ENCODE data around the gene ENPP5.

ENPP5 gene

DNA sequence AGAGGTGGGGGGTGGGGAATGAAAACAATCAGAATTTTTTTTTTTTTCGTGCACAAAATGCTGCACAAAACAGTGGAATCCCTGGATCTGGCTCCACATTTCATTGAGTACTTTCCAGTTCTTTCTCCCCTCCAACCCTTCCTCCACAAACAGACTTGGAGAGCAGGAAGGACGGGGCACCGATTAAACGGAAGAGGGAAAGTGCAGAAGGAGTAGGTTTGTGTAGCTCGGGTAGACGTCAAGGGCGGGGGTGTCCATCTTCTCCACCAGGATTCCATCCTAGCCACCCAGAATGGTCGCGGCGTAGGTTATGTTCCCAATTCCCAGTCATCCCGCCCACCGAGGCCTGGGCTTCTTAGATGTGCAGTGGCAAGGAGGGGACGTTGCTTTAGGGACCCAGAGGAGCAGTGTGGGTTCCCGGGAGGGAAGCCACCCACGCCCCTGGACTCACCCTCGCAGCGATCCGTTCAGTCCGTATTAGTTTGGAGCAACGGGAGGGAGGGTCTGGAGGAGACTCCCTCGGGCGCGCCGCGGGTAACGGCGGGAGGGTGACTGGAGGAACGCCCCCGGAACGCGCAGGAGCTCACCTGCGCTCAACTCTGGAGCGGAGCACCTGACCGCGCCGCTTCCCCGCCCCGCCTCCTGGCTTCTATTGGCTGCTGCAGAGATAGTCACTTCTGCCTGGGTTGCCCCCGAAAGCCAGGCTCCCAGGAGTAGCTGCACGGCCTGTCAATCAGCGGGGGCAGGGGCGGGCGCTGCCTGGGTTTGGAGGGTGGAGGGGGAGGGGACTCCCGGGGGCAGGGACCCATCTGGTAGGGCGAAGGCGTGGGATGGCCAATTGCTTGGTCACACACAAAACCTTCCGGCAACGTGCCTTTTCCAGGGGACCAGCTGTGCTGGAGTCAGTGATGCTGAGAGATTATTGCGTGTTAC lies at the start of gene ENPP5:
TSS of gene ENPP5 (minus strand) at position 624 of the 933 bp plus-strand sequence. CDS start 2,718 bp downstream, outside the sequence.
- DNase-seq: peak; percentile 98

DNA sequence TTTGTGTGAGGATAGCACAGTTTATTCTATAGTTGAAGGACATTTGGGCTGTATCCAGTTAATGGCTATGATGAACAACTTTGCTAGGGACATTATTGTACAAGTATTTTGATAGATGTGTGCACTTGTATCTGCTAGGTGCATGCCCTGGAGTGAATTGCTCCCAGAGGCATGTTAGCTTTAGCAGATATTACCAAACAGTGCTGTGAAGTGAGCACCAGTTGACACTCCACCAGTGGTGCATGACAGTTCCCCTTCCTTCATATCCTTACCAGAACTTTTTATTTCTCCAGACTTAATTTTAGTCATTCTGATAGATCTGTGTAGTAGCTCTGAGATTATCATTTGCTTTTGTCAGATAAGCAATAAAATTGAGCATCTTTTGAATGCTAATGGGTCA lies 48.9 kb upstream of the ENPP5 start:
- DNase-seq: no peak

DNA sequence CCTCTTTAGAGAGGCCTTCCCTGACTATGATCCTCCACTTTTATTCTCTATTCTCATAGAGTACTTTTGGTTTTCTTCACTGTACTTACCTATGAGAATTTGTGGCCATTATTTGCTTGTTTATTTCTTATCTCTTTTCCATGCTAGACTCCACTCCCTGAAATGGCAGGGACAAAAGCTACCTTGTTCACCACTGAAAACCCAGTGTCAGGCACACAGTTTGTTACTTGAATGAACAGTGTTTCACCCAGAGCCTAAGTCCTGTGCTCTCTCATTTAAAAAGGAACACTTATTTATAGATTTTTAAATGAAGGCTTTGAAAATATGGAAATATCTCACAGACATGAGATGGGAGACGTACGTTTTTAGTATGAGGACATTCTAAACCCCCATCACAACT lies 47.7 kb upstream of the ENPP5 start:
- no peak for DNase-seq

DNA sequence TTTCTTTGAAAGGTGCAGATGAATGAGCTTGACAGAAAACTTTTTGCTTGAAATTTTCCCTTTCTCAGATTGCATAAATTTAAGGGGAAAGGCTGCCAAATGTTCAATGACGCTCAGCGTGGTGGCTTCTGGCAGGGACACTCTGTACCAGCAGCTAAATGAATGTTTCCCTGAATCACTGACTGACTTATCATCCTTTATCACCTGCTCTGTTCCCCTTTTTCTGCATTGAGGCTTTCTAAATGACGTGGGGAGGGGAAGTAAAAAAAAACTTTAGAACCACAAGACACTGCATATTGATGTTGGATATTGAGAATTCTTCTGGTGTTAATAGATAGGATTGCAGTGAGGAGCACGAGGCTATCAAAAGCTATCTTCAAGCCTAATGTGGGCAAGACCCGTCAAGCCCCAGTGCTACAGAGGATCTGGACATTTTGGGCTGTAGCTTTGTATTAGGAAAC lies 46.9 kb upstream of the ENPP5 start:
- DNase-seq: no peak

DNA sequence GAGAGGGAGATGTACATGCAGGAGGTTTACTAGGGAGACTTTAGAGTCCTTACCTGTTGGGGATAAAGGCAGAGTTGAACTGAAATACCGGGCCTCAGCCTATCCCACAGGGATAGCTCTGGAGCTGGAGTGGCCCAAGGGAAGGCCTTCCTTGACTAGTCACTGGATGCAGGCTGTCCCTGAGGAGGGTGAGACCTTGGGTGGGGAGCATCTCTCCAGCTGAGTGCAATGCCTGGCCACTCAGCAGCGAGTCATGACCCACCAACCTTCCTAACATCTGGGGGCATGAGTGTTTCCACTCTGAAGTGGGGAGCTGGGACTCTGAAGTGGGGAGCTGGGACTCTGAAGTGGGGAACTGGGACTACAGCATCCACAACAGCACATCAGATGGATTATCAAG lies 46.1 kb upstream of the ENPP5 start:
- DNase-seq: no peak

DNA sequence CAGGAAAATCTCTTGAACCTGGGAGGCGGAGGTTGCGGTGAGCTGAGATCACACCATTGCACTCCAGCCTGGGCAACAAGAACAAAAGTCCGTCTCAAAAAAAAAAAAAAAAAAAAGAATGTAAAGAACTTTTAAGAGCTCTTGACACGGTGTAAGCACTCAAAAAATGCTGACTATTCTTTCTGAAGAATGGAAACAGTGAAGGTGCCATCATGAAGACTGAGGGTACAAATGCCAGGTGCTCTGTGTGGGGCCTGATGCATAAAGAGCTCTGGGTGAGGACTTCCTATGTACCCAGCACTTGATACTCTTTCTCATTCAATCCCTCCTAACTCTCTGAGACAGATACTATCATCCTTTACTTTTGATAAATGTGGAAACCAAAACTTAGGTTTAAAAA lies 45.0 kb upstream of the ENPP5 start:
- DNase-seq: no peak

- DNase-seq: no peak
Measured at GRCh38 chr6:46215213-46215612, 44.4 kb upstream of the ENPP5 start.

DNA sequence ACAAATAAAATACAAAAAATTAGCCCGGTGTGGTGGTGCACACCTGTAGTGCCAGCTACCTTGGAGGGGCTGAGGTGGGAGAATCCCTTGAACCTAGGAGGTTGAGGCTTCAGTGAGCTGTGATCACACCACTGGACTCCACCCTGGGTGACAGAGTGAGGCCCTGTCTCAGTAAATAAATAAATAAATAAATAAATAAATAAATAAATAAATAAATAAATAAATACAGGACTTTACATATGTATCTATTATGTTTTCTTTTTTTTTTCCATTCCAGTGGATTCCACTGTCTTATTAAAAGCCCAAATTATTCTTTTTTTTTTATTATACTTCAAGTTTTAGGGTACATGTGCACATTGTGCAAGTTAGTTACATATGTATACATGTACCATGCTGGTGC lies 41.1 kb upstream of the ENPP5 start:
- DNase-seq: no peak

GRCh38 chr6:46210294-46210693 lies 39.5 kb upstream of the ENPP5 start:
- DNase-seq: no peak

DNA sequence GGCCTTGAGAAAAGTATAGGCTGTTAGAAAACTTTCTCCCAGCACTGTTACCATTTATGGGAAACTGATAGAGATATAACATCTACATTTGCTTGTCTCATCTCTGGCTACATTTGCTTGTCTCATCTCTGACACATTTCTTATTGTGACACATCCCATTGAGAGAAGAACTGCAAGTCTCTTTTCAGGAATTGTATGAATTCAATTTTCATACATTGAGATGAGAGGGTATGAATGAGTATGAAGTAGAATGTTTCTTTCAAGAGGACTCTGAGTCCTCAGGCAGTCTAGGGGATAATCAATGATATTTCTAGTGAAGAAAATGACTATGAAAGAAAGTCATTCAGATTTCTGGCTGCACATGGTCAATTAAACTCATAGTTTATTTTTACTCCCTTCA lies 37.5 kb upstream of the ENPP5 start:
- no peak for DNase-seq

DNA sequence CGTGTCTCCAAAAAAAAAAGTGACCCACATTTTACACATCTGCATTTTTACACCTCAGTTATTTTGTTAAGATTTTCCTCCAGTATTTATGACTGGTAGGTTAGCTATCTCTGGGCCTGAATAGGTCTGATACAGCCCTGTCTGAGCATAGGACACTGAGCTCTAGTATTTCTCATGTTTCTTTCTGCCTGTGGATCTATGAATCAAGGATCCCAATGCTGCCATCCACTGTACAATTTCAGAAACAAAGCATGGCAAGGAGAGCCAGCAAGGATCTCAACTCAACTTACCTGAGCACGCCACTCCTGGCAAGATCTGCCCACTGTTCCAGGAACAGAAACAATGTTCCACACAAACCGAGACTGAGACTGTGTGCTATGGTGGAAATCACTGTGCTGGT lies 36.4 kb upstream of the ENPP5 start:
- DNase-seq: no peak

- DNase-seq: no peak
Measured at GRCh38 chr6:46204880-46205650, 34.3 kb upstream of the ENPP5 start.

- DNase-seq: no peak
Measured at GRCh38 chr6:46203391-46204177, 32.8 kb upstream of the ENPP5 start.

- DNase-seq: no peak
Measured at GRCh38 chr6:46201702-46202101, 30.9 kb upstream of the ENPP5 start.

GRCh38 chr6:46199387-46199786 lies 28.6 kb upstream of the ENPP5 start:
- DNase-seq: no peak

GRCh38 chr6:46191961-46192360 lies 21.2 kb upstream of the ENPP5 start:
- DNase-seq: no peak

DNA sequence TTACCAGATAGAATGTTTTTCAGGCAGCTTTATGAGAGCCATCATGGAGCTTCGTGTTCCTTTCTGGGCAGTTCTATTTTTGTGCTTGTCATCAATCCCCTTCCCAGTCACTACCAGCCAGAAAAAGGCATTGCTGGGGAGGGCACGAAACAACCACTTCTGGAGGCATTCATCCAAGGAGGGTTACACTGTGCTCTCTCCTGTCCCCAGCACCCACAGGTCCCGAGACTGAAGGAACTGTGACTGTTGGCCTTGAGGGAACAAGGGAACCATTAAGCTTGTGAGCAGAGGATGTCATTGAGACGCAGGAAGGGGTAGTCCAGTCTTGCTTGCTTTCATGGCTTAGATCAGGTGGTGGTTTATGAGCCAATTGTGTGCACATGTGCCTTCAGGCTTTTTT lies 20.1 kb upstream of the ENPP5 start:
- no peak for DNase-seq

- no peak for DNase-seq
Measured at GRCh38 chr6:46189726-46190125, 18.9 kb upstream of the ENPP5 start.

DNA sequence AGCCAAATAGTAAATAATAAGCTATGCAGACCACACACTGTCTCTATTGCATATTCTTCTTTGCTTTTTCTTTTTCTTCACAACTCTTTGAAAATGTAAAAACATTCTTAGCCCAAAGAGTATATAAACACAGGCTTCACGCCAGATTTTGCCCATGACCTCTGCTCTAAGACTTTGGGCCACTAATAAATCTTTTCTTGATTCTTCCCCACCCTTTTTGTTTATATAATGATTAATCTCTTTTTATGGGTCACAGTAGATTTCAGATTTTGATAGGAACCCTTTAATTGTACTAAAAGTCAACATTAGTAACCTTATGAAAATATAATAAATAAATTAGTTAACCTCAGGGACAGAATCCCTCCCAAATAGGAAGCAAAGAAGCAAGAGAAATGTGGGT lies 15.8 kb upstream of the ENPP5 start:
- no peak for DNase-seq

GRCh38 chr6:46184114-46184513 lies 13.3 kb upstream of the ENPP5 start:
- no peak for DNase-seq

- DNase-seq: no peak
Measured at GRCh38 chr6:46175976-46176375, 5.2 kb upstream of the ENPP5 start.

- no peak for DNase-seq
Measured at GRCh38 chr6:46175446-46175845, 4.7 kb upstream of the ENPP5 start.

- no peak for DNase-seq
Measured at GRCh38 chr6:46174904-46175303, 4.1 kb upstream of the ENPP5 start.

Data from NCI-H146 (cell line).